Karpas-422 (cell line): ENCODE data around the gene CREB5. TPM values are rescaled to one million over a fixed set of nuclear protein-coding genes. Genes with fewer than 3 reads are reported as not detected.

Source experiments
- DNase-seq: peaks from one replicate; pipeline ENCODE4 v3.0.0-alpha.2; 2015
- H2AFZ ChIP-seq: fragments of 200-600 bp; sonication (generic); 2 replicates; pipeline ENCODE4 v1.6.1; 2014; ENCODE audit warnings: antibody characterized with exemption, low read length, mixed read lengths
- H3K27ac ChIP-seq: fragments of 200-600 bp; sonication (generic); 2 replicates; pipeline ENCODE4 v1.5.1; 2014; ENCODE audit warnings: mild to moderate bottlenecking, low read length, moderate library complexity
- H3K27me3 ChIP-seq: fragments of 200-600 bp; sonication (generic); 2 replicates; pipeline ENCODE4 v1.6.1; 2014; ENCODE audit warnings: low read length, mixed read lengths
- H3K36me3 ChIP-seq: fragments of 200-600 bp; sonication (generic); 2 replicates; pipeline ENCODE4 v1.6.1; 2014; ENCODE audit warnings: low read length, mixed read lengths; ENCODE audit not compliant: insufficient read depth
- H3K4me1 ChIP-seq: fragments of 200-600 bp; sonication (generic); 2 replicates; pipeline ENCODE4 v1.6.1; 2014; ENCODE audit warnings: mild to moderate bottlenecking, low read length, mixed read lengths
- H3K4me2 ChIP-seq: fragments of 200-600 bp; sonication (generic); 2 replicates; pipeline ENCODE4 v1.6.1; 2014; ENCODE audit warnings: low read length, low read depth, mild to moderate bottlenecking; ENCODE audit not compliant: poor library complexity, severe bottlenecking
- H3K4me3 ChIP-seq: fragments of 200-600 bp; sonication (generic); 2 replicates; pipeline ENCODE4 v1.5.1; 2014; ENCODE audit warnings: mild to moderate bottlenecking, antibody characterized with exemption, low read length, mixed read lengths
- H3K79me2 ChIP-seq: fragments of 200-600 bp; sonication (generic); 2 replicates; pipeline ENCODE4 v1.6.1; 2014; ENCODE audit warnings: mild to moderate bottlenecking, low read length, mixed read lengths
- H3K9ac ChIP-seq: fragments of 200-600 bp; sonication (generic); 2 replicates; pipeline ENCODE4 v1.6.0; 2014; ENCODE audit warnings: low read length
- H3K9me2 ChIP-seq: fragments of 200-600 bp; sonication (generic), shearing (Covaris generic); replicated peaks from 2 replicates; pipeline ENCODE4 v1.6.0; 2014; ENCODE audit warnings: mild to moderate bottlenecking, low read length, moderate library complexity; ENCODE audit not compliant: insufficient read depth
- H3K9me3 ChIP-seq: fragments of 300-700, 200-600 bp; sonication (generic); 2 replicates; pipeline ENCODE4 v1.6.1; 2014; ENCODE audit warnings: low read length, mixed read lengths
- H4K20me1 ChIP-seq: fragments of 200-600 bp; sonication (generic); 2 replicates; pipeline ENCODE4 v1.6.1; 2014; ENCODE audit warnings: mild to moderate bottlenecking, antibody characterized with exemption, low read length, low read depth; ENCODE audit not compliant: insufficient read depth
- total RNA-seq: library from RNA; depleted of rRNA; stranded (reverse); fragments of >200 nt; shearing (Covaris generic); gene quantifications from 2 replicates; pipeline ENCODE4 v1.2.3, GENCODE V29; 2014; ENCODE audit warnings: low replicate concordance

Gene CREB5
- total RNA-seq, 1 experiment from 2014 or later: 52.1 TPM

DNA sequence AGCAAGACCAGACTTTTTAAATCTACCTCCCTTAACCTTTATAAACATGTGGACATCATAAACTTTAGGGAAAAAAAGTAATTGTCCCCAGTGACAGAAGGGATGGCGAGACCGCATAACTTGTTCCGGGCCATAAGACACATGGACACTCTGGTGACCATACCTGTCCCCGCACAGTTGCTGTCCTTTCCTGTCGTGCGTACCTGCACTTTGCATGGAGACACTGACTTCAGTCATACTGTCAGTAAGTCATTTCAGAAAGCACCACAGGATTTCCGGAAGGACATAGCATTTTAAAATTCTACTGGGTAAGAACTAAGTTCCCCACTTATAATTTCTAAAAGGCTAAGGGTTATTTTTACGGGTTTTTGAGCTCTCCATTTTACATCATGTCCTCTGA lies 120.9 kb downstream of the CREB5 start:
- no peaks in the 10 kb centered on the region for H4K20me1 ChIP-seq
- H2AFZ ChIP-seq: no peak overlapping the region
- no peaks in the 10 kb centered on the region for H3K4me1 ChIP-seq
- no peak overlapping the region for H3K9ac ChIP-seq
- no peaks in the 10 kb centered on the region for H3K36me3 ChIP-seq
- no peaks in the 10 kb centered on the region for H3K79me2 ChIP-seq
- H3K9me3 ChIP-seq: no peaks in the 10 kb centered on the region
- H3K27me3 ChIP-seq: no peaks in the 10 kb centered on the region
- H3K4me3 ChIP-seq: no peak overlapping the region
- H3K9me2 ChIP-seq: no peaks in the 10 kb centered on the region
- H3K27ac ChIP-seq: no peak overlapping the region
- no peak for DNase-seq
- H3K4me2 ChIP-seq: no peak overlapping the region

GRCh38 chr7:28533731-28534531 lies 121.6 kb downstream of the CREB5 start:
- H4K20me1 ChIP-seq: no peaks in the 10 kb centered on the region
- H3K4me2 ChIP-seq: no peak overlapping the region
- H3K36me3 ChIP-seq: no peaks in the 10 kb centered on the region
- H3K79me2 ChIP-seq: no peaks in the 10 kb centered on the region
- no peak overlapping the region for H3K4me3 ChIP-seq
- no peak overlapping the region for H2AFZ ChIP-seq
- H3K9me3 ChIP-seq: no peaks in the 10 kb centered on the region
- no peak overlapping the region for H3K9ac ChIP-seq
- H3K27me3 ChIP-seq: no peaks in the 10 kb centered on the region
- DNase-seq: no peak
- H3K4me1 ChIP-seq: no peaks in the 10 kb centered on the region
- H3K9me2 ChIP-seq: no peaks in the 10 kb centered on the region
- H3K27ac ChIP-seq: no peak overlapping the region

- H3K79me2 ChIP-seq: no peaks in the 10 kb centered on the region
- no peak for DNase-seq
- no peaks in the 10 kb centered on the region for H3K36me3 ChIP-seq
- no peaks in the 10 kb centered on the region for H4K20me1 ChIP-seq
- no peak overlapping the region for H3K9ac ChIP-seq
- no peak overlapping the region for H3K4me3 ChIP-seq
- H3K4me1 ChIP-seq: no peaks in the 10 kb centered on the region
- H3K27ac ChIP-seq: no peak overlapping the region
- no peak overlapping the region for H2AFZ ChIP-seq
- H3K27me3 ChIP-seq: no peaks in the 10 kb centered on the region
- no peaks in the 10 kb centered on the region for H3K9me2 ChIP-seq
- H3K4me2 ChIP-seq: no peak overlapping the region
- H3K9me3 ChIP-seq: no peaks in the 10 kb centered on the region
These were observed 123.9 kb downstream of the CREB5 start for GRCh38 chr7:28536259-28536658.

DNA sequence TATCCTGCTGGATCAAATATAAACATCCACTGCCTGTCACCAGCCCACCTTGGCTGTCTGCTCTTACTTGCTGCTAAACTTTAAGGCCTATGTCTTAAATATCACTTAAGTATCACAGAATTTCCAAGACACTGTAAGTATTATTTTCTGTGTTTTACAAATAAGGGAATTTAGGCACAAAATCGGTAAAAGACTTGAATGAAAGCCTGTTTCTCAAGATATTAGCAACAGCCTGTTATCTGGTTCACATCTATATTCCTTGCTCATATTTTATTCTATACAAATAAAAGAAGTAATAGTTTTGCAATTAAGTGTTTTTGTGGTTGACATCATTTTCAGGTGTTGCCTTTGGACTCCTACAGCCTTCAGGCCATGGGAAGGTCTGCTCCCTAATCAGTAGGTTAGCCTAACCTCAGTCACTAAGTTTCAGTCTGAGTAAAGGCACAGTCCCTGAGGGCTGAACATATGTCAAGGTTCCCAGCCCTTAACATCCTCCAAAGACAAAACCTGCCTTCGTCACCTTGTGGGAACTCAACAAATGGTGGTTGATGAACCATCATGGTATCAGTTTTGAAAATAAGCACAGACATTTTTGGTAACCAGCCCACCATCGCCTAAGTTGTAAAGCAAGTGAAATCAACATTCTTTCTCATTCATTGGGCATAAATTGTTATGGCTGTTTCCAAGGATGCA lies 127.1 kb downstream of the CREB5 start:
- no peak for DNase-seq

GRCh38 chr7:28542410-28542809 lies 130.1 kb downstream of the CREB5 start:
- Histone ChIP-seq H3K9ac (no peak overlapping the region), H3K27me3 (no peaks in the 10 kb centered on the region), H3K9me3 (peaks cover 15% of the 10 kb centered on the region; the same call in 1 of the 2 replicates), H2AFZ (no peak overlapping the region), H3K4me3 (no peak overlapping the region), H4K20me1 (no peaks in the 10 kb centered on the region), H3K4me1 (peaks cover 7% of the 10 kb centered on the region), H3K36me3 (0 out of 2 replicates have a peak, but pooled peaks cover 5% of the 10 kb centered on the region), H3K4me2 (no peak overlapping the region), H3K9me2 (no peaks in the 10 kb centered on the region), H3K79me2 (no peaks in the 10 kb centered on the region), H3K27ac (no peak overlapping the region)
- no peak for DNase-seq

More for the DNA sequence above, 127.1 kb downstream of the CREB5 start:
- Histone ChIP-seq H4K20me1 (no peaks in the 10 kb centered on the region), H3K27me3 (no peaks in the 10 kb centered on the region), H3K27ac (no peak overlapping the region), H3K9me3 (no peaks in the 10 kb centered on the region), H3K9me2 (no peaks in the 10 kb centered on the region), H3K4me3 (no peak overlapping the region), H3K4me2 (no peak overlapping the region), H3K9ac (no peak overlapping the region), H3K79me2 (no peaks in the 10 kb centered on the region), H3K36me3 (no peaks in the 10 kb centered on the region), H3K4me1 (peaks cover 7% of the 10 kb centered on the region), H2AFZ (no peak overlapping the region)

DNA sequence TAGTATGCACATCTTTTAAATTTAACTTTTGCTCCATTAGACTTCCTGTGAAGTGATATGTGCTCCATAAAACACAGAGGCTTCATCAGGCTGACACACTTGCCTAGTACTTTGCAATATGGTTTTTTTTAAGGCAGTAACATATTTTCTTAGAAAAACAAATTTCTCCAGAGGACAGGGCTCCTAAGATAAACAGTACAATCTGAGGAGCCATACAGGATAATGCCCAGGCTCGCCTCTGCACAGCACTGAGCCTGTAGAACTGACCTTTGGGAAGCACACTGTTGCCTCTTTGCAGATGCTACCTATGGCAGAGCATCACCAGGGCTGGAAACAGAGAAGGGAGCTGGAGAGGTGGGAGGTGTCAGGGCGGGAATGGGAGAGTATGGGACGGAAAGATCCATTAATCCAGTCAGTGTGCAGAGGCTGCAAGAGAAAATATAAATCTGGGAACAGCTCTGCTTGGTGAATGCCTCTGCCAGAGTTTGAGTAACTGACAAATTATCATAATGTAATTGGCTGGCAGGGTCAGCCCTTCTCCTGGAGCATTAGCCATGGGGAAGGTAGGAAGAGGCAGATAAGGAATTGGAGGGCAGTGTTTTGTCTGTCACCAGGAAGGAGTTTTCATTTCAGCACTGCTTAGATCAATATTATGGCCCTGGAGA lies 132.3 kb downstream of the CREB5 start:
- no peak overlapping the region for H3K4me3 ChIP-seq
- peaks cover 20% of the 10 kb centered on the region; the same call in 1 of the 2 replicates for H3K9me3 ChIP-seq
- H4K20me1 ChIP-seq: no peaks in the 10 kb centered on the region
- peaks cover 7% of the 10 kb centered on the region for H3K4me1 ChIP-seq
- 0 out of 2 replicates have a peak, but pooled peaks cover 5% of the 10 kb centered on the region for H3K36me3 ChIP-seq
- no peak overlapping the region for H3K9ac ChIP-seq
- no peak overlapping the region for H3K27ac ChIP-seq
- no peak overlapping the region for H3K4me2 ChIP-seq
- H3K9me2 ChIP-seq: no peaks in the 10 kb centered on the region
- no peaks in the 10 kb centered on the region for H3K27me3 ChIP-seq
- H3K79me2 ChIP-seq: no peaks in the 10 kb centered on the region
- DNase-seq: no peak
- H2AFZ ChIP-seq: no peak overlapping the region

GRCh38 chr7:28546067-28546466 lies 133.7 kb downstream of the CREB5 start:
- H3K9ac ChIP-seq: no peak overlapping the region
- peaks cover 20% of the 10 kb centered on the region; the same call in 1 of the 2 replicates for H3K9me3 ChIP-seq
- H4K20me1 ChIP-seq: no peaks in the 10 kb centered on the region
- H3K27ac ChIP-seq: no peak overlapping the region
- H3K4me2 ChIP-seq: no peak overlapping the region
- peaks cover 8% of the 10 kb centered on the region for H3K4me1 ChIP-seq
- H3K9me2 ChIP-seq: no peaks in the 10 kb centered on the region
- H3K79me2 ChIP-seq: no peaks in the 10 kb centered on the region
- no peaks in the 10 kb centered on the region for H3K27me3 ChIP-seq
- DNase-seq: no peak
- H3K4me3 ChIP-seq: no peak overlapping the region
- no peak overlapping the region for H2AFZ ChIP-seq
- 0 out of 2 replicates have a peak, but pooled peaks cover 5% of the 10 kb centered on the region for H3K36me3 ChIP-seq

- Histone ChIP-seq H3K4me3 (no peak overlapping the region), H2AFZ (no peak overlapping the region), H3K9me3 (peaks cover 20% of the 10 kb centered on the region; the same call in 1 of the 2 replicates), H3K79me2 (no peaks in the 10 kb centered on the region), H3K4me2 (no peak overlapping the region), H3K4me1 (peaks cover 13% of the 10 kb centered on the region), H3K27me3 (no peaks in the 10 kb centered on the region), H3K36me3 (0 out of 2 replicates have a peak, but pooled peaks cover 5% of the 10 kb centered on the region), H3K9ac (no peak overlapping the region), H3K9me2 (no peaks in the 10 kb centered on the region), H3K27ac (no peak overlapping the region), H4K20me1 (no peaks in the 10 kb centered on the region)
- no peak for DNase-seq
These were observed 134.8 kb downstream of the CREB5 start for GRCh38 chr7:28547115-28547514.
